T-helper 2 cell (primary cell): ENCODE results near the gene SLC35F1.

Experiments used
- DNase-seq, 5 experiments: peaks; one replicate each; pipeline versions ENCODE4 v3.0.0 to v3.0.0-alpha.2; 2012 to 2022

The SLC35F1 gene

DNA sequence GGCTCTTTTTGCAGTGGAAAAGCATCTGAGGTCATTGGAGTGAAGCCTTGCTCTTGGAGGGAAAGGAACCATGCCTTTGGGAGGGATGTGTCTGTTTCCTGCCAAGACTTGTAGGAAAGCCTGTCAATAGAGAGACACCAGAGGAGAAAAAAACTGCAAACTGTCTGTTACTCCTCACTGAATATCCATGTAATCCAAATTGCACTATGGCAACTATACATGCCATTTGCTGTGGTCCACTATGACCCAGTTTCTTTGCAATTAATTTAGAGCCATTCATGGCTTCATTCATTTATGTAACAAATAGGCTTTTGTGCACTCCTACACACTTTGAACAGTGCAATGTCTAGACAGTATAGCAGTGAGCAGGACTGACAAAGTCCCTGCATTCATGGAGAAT lies 296.5 kb downstream of the SLC35F1 start:
- DNase-seq = no peak

GRCh38 chr6:118206221-118206620 lies 299.2 kb downstream of the SLC35F1 start:
- no peak for DNase-seq

GRCh38 chr6:118207947-118208346 lies 300.9 kb downstream of the SLC35F1 start:
- DNase-seq = no peak

- no peak for DNase-seq
Observed at GRCh38 chr6:118212451-118213173, 305.5 kb downstream of the SLC35F1 start.

GRCh38 chr6:118215269-118215668 lies 308.2 kb downstream of the SLC35F1 start:
- no peak for DNase-seq

DNA sequence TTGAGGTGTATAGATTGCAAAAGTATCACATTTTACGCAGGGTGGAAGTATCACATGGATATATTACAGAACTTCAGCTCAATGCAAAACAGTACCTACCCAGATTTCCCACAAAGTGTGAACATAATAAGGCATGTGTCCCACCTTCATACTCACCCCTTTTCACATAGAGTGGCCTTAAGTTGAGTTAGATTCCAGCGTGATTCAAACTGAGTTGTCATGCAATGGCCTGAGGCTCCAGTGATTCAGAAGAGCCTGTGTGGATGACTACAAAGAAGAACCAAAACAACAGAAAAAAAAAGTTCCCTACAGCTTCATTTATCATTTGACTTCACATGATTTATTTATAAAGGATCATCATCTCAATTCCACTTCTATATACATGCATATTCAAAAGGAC lies 309.7 kb downstream of the SLC35F1 start:
- no peak for DNase-seq

- DNase-seq = no peak
Observed at GRCh38 chr6:118218156-118218555, 311.1 kb downstream of the SLC35F1 start.

DNA sequence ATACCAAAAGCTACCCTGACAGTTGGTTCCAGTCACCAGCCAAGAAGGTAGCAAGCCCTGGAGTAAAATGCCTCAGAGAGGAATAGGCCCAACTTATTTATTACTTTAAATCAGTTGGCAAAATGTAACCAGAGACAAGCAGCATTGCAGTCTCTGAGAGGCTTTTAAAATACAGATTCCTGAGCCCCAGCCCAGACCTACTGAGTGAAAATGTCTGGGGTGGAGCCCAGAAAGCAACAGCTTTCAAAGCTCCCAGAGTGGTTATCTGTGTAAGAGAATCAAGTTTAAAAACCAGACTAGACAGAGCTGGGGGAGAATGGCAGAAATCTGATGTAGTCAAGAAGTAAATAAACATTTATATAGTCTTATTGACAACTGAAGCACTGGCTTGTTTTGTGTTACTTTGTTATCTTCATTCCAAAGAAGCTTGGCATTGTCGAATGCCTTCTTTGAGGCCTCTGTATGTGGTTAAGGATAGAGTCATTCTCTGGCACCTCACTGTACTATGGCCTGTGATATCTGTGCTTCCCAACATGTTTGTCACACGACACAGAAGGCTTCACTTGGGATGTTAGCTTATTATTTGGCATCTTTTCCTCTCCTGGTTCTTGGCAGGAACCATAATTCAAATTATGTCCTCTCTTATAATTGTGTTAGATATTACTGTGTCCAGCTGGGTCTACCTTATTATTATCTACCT lies 313.5 kb downstream of the SLC35F1 start:
- no peak for DNase-seq

DNA sequence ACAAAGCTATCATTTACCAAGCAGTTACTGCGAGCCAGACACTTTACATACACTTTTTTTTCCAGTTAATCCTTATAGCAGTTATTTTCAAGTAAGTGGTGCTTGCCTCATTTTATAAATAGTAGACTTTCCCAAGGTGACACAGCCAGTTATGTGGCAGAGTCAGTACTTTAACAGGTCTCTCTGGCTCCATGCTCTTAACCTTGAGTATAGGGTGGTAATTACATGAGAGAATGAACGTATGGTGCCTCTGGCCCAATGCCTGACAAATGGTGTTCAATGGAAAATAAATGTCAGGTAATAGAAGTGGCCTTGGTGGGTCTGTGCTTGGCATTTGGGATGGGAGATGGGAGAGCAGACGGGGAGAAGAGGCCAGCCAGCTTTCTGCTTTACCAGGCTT lies 316.3 kb downstream of the SLC35F1 start:
- no peak for DNase-seq

GRCh38 chr6:118228886-118229285 lies 321.8 kb downstream of the SLC35F1 start:
- DNase-seq = no peak

DNA sequence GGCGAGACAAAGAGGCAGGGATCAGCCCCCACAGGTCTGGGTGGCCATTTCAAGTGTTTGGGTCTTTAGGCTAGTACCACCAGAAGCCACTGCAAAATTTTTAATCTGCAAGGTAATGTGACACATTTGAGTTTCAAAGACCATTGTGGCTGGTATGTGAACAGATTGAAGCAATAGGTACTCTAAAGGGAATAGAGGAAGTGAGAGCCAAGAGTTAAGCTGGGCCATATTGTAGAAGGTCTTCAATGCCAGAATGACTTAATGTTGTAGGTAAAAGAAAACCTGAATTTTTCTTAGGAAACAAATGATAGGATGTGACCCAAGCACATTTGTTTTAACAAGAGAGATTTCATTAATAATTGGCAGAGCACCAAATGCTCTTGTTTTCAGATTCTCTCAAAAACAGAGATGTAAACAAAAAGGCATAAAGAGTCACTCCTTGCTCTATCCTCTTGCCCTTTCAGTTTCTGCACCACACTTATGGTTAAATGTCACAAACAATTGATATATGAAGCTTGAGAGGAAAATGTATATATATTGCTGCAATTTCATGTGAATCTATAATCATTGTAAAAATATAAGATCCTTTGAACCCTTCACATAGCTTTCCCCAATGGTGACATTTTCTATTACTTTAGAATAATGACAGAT lies 333.9 kb downstream of the SLC35F1 start:
- DNase-seq = no peak

GRCh38 chr6:118246406-118246805 lies 339.3 kb downstream of the SLC35F1 start:
- DNase-seq = no peak

DNA sequence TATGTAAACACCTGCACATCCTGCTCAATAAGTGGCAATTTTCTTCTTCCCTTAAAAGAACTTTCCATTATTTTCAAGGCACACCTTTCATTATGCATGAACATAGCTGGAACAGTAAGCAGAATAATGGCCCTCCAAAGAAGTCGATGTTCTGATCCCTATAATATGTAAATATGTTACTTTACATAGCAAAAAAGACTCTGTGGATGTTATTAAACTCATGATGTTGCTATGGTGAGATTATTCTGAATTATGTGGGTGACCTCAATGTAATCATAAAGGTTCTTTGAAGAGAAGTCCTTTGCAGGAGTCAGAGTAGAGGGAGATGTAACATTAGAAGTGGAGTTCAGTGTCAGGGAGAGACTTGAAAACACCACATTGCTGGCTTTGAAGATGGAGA lies 341.1 kb downstream of the SLC35F1 start:
- DNase-seq = no peak

GRCh38 chr6:118249680-118250079 lies 342.6 kb downstream of the SLC35F1 start:
- DNase-seq = no peak

DNA sequence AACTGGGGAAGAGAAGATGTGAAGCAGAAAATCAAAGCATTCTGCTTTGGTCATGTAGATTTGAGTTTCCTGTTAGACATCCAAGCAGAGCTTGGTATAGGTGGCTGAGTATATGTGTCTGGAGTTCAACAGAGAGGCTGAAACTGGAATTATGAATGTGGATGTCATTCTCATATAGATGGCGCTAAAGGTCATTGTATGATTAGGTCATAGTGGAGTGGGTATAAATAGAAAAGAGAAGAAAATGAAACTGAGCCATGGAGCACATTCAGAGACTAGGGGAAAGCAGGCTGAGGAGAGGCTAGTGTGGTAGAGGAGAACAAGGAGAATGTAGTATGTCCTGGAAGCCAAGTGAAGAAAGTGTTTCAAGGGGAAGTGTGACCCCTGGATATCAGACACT lies 345.4 kb downstream of the SLC35F1 start:
- peak in 1 of 5 experiments; percentile 5 for DNase-seq

- DNase-seq = no peak
Observed at GRCh38 chr6:118253741-118254140, 346.7 kb downstream of the SLC35F1 start.

- DNase-seq = no peak
Observed at GRCh38 chr6:118260833-118261232, 353.8 kb downstream of the SLC35F1 start.

GRCh38 chr6:118263921-118264486 lies 356.9 kb downstream of the SLC35F1 start:
- no peak for DNase-seq

- DNase-seq = no peak
Observed at GRCh38 chr6:118269659-118270058, 362.6 kb downstream of the SLC35F1 start.

GRCh38 chr6:118277631-118278030 lies 370.6 kb downstream of the SLC35F1 start:
- no peak for DNase-seq

DNA sequence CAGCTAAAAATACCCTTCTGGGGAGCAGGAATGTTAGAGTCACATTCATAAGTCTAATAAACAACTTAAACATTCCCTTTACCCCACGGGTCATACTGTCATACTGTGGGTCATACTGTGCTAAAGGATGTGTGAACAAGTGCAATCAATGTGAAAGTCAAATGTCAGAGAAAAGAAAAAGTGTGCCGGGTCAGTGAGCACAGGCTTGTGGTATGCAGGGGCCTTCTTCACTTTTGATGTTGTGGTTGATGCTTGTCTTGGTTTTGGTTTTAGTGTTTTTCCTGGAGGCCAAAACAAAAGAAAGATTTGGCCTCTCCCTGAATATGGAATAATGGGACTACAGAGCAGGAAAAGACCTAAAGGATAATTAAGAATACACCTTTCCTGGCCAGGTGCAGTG lies 373.1 kb downstream of the SLC35F1 start:
- peak in 1 of 5 experiments; percentile 14 for DNase-seq

DNA sequence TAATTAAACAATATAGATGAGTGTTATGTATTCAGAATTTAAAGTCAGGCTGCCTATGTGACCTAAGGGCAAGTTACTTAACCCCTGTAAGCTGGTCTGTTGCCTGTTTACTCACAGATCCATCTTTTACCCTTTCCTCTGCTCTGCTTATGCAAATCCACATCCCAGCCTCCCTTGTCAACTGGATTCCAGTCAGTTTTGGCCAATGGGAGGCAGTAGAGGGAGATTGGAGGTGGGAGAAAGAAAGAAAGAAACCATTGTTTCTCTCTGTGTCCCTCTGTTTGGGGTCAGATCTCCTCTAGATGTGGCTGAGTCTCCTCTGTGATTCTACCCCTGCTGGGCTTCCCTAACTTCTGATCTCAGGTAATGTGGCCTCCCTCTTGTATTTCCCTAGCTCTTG lies 374.2 kb downstream of the SLC35F1 start:
- no peak for DNase-seq

DNA sequence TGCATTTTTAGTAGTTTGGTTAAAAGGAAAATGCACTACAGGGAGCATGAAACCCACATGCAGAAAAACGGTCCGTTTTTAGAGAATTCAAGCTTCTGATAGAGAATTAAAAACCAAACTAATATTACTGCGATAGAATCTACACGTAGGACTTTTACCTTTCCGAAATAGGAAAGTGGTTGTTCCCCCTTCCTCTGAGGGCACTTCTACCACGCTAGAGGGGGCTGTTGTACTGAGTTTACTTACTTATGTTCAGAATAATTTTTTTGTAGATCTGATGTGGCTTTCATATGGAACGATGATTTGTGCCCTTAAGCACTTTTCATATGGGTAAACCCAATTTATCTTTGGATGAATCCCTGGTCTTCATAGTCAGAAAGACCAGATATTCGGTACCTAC lies 376.7 kb downstream of the SLC35F1 start:
- DNase-seq = peak in 3 of 5 experiments; percentile 20 to 61 (median 20)
